Prostate gland (tissue), 2 donors: ENCODE measurements around the gene GZF1.

ENCODE experiments used
- POLR2A ChIP-seq: fragments of 450-650 bp; IDR thresholded peaks from one replicate; pipeline ENCODE4 v1.6.1; 2016; ENCODE audit warnings: antibody characterized with exemption, mild to moderate bottlenecking
- POLR2AphosphoS5 ChIP-seq: sonication (generic); formaldehyde crosslinking; IDR thresholded peaks from one replicate; pipeline ENCODE4 v1.6.1; 2017; ENCODE audit warnings: antibody characterized with exemption
- TF ChIP-seq, protein P1 (sequence below), 4 experiments: fragments of 200-600 bp in 2 of 4; fragments of 450-650 bp in 2 of 4; sonication (generic) in 2 of 4; IDR thresholded peaks; 1 replicate in 3 of 4; 2 replicates in 1 of 4; pipeline ENCODE4 v1.5.1; 2016 to 2019; ENCODE audit warnings: antibody characterized with exemption in 4 of 4, mild to moderate bottlenecking in 2 of 4, moderate library complexity in 2 of 4

DNA sequence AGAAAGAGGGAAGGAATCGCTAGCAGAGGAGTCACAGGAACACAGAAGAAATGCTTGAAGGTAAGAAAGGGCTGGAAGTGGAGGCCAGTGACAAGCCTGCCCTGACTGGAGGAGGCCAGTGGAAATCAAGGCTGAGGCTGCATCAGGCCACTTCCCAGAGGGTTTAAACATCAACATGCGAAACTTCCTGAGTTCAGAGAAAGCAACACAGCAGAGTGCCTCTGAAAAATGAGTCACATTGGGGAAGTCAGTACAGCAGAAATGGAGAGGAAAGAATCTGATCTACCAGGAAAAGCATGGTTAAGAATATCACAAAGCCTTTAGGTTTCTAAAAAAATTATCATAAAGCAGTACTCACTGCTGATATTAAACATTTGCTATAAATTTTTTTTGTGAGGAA lies 36.0 kb downstream of the GZF1 start:
- TF ChIP-seq, protein P1, sequence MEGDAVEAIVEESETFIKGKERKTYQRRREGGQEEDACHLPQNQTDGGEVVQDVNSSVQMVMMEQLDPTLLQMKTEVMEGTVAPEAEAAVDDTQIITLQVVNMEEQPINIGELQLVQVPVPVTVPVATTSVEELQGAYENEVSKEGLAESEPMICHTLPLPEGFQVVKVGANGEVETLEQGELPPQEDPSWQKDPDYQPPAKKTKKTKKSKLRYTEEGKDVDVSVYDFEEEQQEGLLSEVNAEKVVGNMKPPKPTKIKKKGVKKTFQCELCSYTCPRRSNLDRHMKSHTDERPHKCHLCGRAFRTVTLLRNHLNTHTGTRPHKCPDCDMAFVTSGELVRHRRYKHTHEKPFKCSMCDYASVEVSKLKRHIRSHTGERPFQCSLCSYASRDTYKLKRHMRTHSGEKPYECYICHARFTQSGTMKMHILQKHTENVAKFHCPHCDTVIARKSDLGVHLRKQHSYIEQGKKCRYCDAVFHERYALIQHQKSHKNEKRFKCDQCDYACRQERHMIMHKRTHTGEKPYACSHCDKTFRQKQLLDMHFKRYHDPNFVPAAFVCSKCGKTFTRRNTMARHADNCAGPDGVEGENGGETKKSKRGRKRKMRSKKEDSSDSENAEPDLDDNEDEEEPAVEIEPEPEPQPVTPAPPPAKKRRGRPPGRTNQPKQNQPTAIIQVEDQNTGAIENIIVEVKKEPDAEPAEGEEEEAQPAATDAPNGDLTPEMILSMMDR (IDR thresholded peaks at IDR 0.05) = no peak
- TF ChIP-seq POLR2AphosphoS5 (no peak), POLR2A (no peak)
